SK-N-SH treated with all-trans-retinoic acid at 6 μM for 48 hours (cell line): ENCODE data around the gene AHI1.

Experiments
- ISL1 ChIP-seq: fragments of 250-450 bp; sonication (Bioruptor Pico); IDR thresholded peaks from 2 replicates; pipeline ENCODE4 v2.1.2; 2022; ENCODE audit warnings: mild to moderate bottlenecking, moderate library complexity
- PATZ1 ChIP-seq: fragments of 250-450 bp; sonication (Bioruptor Pico); IDR thresholded peaks from 2 replicates; pipeline ENCODE4 v1.8.0; 2020; ENCODE audit warnings: mild to moderate bottlenecking, moderate library complexity, borderline replicate concordance
- PPARA ChIP-seq: fragments of 250-450 bp; sonication (Bioruptor Pico); IDR thresholded peaks from 2 replicates; pipeline ENCODE4 v1.5.0; 2020; ENCODE audit warnings: mild to moderate bottlenecking, borderline replicate concordance
- RARB ChIP-seq: fragments of 250-450 bp; sonication (Bioruptor Pico); IDR thresholded peaks from 2 replicates; pipeline ENCODE4 v1.8.0; 2021; ENCODE audit warnings: mild to moderate bottlenecking, moderate library complexity
- SNAI2 ChIP-seq: fragments of 250-450 bp; sonication (Bioruptor Pico); IDR thresholded peaks from 2 replicates; pipeline ENCODE4 v1.5.0; 2020; ENCODE audit warnings: mild to moderate bottlenecking, moderate library complexity
- TOX ChIP-seq: fragments of 250-450 bp; sonication (Bioruptor Pico); IDR thresholded peaks from 2 replicates; pipeline ENCODE4 v1.8.0; 2021; ENCODE audit warnings: mild to moderate bottlenecking, moderate library complexity, borderline replicate concordance
- ZNF70 ChIP-seq: fragments of 450-650 bp; formaldehyde crosslinking; IDR thresholded peaks from 2 replicates; pipeline ENCODE4 v1.5.0; 2020; ENCODE audit warnings: mild to moderate bottlenecking, moderate library complexity
- ZNF8 ChIP-seq: fragments of 450-650 bp; formaldehyde crosslinking; IDR thresholded peaks from 2 replicates; pipeline ENCODE4 v1.5.0; 2020; ENCODE audit warnings: mild to moderate bottlenecking, moderate library complexity

GRCh38 chr6:135310291-135310690 is 187.2 kb downstream of the AHI1 start:
- TF ChIP-seq PPARA, result no peak
- no peak for TF ChIP-seq ISL1 (CRISPR knock-in tag)
- TF ChIP-seq ZNF8 (CRISPR knock-in tag), result no peak
- no peak for TF ChIP-seq TOX (CRISPR knock-in tag)
- no peak for TF ChIP-seq RARB (CRISPR knock-in tag)
- no peak for TF ChIP-seq ZNF70
- TF ChIP-seq PATZ1 (CRISPR knock-in tag), result no peak
- no peak for TF ChIP-seq SNAI2
